NCI-H1694 (cell line): Measurements from ENCODE around the gene PUS1.
"Not testable (repeated sequence)": the region's sequence is repeated elsewhere in the genome, so short reads cannot be mapped to it uniquely, and the experiment has no call there.

Experiments
- DNase-seq: peaks from one replicate; lab custom pipeline; 2025; lab: John Stamatoyannopoulos, UW

The PUS1 gene

DNA sequence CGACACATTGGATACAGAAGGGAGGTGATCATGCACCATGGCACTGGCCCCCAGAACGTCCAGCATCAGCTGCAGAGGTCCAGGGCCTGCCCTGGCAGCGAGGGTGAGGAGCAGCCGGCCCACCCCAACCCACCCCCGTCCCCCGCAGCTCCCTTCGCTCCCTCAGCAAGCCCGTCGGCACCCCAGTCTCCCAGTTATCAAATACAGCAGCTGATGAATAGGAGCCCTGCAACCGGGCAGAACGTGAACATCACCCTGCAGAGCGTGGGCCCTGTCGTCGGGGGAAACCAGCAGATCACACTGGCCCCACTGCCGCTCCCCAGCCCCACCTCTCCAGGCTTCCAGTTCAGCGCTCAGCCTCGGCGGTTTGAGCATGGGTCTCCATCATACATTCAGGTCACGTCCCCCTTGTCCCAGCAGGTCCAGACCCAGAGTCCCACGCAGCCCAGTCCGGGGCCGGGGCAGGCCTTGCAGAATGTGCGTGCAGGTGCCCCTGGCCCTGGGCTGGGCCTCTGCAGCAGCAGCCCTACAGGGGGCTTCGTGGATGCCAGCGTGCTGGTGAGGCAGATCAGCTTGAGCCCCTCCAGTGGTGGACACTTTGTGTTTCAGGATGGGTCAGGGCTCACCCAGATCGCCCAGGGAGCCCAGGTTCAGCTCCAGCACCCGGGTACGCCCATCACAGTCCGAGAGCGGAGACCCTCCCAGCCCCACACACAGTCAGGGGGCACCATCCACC, 31.7 kb downstream of the PUS1 start:
- DNase-seq, result not testable (repeated sequence)

DNA sequence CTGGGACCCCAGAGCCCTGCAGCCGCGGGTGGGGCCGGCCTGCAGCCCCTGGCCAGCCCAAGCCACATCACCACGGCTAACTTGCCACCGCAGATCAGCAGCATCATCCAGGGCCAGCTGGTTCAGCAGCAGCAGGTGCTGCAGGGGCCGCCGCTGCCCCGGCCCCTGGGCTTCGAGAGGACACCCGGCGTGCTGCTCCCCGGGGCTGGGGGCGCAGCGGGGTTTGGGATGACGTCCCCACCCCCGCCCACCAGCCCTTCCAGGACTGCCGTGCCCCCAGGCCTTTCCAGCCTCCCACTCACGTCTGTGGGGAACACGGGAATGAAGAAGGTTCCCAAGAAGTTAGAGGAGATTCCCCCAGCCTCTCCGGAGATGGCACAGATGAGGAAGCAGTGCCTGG, 32.3 kb downstream of the PUS1 start:
- DNase-seq, result not testable (repeated sequence)

DNA sequence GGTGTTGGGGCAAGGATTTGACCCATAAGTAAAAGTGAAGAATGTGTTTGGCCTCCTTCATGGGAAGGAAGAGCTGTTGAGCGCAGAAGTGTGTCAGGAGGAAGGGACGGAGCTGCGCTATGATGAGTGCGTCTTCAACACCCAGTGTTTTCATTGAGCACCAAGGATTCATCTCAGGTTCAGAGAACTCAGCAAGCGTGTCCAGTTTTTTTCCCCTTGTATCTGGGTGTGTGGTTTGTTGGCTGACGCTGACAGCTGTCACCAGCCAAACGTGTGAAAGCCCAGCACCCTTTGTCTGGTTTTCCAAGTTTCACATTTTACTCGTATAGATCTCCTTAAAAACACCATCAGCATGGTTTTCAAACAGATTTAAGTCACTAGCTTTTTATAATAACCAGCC, 33.0 kb downstream of the PUS1 start:
- DNase-seq, result no peak

DNA sequence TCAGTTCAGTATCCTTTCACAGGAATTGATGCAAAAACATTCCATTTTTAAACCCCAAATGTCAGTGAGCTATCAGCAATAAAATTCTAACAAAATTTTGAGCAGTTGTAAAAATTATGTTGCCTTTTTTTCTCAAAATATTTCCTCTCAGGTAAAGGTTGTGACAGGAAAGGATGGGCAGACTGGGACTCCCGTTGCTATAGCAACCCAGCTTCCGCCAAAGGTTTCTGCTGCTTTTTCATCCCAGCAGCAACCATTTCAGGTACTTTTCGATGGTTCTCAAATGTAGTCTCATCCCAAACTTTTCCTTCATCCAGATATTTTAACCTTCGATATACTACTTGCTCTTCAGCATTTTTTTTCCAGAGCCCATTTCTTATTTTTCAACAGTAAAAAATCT, 34.3 kb downstream of the PUS1 start:
- no peak for DNase-seq

DNA sequence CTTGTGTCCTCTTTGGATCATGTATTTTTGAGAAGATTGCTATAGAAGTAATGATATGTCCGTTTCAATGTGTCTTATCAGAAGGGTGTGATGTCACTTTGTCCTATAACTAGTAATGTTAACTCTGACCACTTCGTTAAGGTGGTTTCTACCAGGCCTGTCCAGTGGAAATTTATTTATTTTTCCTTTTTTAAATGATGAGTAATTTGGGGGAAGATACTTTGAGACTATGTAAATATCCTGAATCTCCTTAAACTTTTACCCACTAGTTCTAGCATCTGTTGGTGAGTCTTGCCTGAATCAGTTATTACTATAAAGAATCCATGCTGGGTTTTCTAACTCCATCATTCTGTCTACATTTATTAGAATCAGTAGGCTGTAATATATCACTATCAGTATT, 36.0 kb downstream of the PUS1 start:
- DNase-seq, result no peak

DNA sequence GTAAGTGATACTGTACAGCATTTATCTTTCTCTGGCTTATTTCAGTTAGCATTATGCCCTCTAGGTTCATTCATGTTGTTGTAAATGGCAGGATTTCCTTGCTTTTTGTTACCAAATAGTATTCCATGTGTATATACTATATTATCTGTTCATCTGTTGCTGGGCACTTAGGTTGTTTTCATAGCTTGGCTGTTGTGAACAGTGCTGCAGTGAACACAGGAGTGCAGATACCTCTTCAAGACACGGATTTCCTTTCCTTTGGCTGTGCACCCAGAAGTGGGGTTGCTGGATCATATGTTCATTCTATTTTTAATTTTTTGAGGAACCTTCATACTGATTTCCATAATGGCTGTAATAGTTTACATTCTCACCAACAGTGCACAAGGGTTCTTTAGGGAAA, 42.1 kb downstream of the PUS1 start:
- DNase-seq, result no peak

DNA sequence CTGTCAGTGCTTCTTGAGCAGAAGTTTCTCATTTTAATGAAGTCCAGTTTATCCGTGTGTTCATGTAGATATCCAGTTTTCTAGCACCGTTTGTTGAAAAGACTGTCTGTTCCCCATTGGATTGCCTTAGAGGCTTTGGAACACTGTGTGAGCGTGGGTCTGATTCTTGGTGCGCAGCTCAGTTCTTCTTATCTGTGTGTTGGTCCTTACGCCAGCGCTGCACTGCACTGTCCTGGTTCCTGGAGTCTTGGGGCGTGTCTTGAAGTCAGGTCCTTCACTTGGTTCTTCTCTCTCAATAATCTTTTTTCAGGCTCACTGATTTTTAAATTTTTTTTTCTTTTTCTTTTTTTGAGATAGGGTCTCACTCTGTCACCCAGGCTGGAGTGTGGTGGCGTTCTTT, 46.2 kb downstream of the PUS1 start:
- no peak for DNase-seq

DNA sequence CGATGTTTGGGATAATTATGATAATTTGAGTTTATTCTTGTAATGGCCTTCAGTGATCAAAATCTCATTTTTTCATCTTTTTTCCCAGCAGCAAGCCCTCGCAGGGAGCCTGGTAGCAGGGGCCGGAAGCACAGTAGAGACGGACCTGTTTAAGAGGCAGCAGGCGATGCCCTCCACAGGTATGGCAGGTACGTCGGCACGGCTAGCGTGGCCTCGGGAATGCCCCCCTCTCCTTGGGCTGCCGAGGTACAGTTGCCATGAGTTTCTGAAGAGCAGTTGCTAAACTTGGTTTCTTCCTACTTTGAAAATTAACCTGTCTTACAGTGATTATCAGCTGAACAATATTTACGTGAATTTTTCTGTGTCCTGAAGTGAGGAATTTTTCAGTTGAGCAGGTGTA, 50.5 kb downstream of the PUS1 start:
- no peak for DNase-seq

DNA sequence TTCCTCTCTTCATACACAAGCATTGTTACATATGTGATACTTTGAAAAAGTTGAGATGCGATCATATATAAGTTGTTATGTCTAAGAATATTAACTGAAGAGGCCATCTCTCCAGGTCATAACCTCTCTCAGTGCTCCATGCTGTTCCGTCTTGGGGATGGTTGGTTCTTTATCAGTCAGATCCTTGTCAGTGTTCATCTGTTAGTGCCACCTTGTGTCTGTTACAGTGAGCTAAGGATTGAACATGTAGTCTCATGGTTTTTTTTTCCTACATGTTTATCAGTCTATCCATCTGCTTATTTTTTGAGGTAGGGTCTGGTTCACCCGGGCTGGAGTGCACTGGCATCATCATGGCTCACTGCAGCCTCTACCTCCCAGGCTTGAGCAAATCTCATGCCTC, 51.2 kb downstream of the PUS1 start:
- DNase-seq, result no peak

DNA sequence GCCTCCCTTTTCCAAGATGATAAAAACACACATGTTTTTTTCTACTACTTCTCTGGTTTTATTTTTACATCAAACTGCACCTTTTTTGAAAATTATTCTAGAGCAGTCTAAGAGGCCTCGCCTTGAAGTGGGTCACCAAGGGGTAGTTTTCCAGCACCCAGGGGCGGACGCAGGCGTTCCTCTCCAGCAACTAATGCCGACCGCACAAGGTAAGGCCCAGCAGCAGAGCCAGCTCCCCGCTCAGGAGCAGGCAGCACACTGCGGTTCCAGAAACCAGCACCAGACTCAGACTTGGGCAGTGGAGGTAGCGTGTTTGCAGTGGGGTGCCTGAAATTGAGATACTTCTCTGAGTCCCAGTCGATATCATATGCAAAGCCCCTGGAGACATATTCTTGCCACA, 52.3 kb downstream of the PUS1 start:
- no peak for DNase-seq

DNA sequence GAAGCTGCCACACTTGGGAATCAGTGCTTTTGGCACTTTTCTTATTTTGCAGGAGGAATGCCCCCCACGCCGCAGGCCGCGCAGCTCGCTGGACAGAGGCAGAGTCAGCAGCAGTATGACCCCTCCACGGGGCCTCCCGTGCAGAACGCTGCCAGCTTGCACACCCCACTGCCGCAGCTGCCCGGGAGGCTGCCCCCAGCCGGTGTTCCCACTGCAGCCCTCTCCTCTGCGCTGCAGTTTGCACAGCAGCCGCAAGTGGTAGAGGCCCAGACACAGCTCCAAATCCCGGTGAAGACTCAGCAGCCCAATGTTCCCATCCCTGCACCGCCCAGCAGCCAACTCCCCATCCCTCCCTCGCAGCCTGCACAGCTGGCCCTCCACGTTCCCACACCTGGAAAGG, 53.0 kb downstream of the PUS1 start:
- no peak for DNase-seq

DNA sequence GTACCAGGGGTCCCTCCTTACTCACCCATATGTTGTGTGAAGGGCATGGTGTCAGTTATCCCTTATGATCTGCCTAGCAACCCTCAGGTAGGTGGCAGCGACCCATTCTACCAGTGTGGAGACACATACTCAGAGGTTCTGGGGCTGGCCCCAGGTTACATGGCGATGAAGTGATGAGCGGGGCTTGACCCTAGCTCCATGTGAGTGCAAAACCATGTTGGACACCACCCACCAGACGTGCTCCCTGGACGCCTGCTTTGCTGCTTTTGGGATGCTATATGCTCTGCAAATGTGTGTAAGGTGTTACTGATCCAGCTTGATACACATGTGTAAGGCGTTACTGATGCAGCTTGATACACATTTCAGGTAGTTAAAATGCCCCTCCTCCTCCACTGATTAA, 54.0 kb downstream of the PUS1 start:
- DNase-seq, result no peak

DNA sequence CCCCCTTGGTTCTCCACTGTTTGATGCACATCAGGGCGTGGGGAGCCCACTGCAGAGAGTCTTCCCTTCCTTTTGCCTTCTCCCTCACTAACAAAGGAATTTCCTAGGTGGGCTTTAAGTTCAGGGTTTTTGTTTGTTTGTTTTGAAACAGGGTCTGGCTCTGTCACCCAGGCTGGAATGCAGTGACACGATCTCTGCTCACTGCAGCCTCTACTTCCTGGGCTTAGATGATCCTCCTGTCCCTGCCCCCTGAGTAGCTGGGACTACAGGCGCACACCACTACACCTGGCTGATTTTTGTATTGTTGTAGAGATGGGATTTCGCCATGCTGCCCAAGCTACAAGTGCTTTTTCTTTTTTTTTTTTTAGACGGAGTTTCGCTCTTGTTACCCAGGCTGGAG, 54.5 kb downstream of the PUS1 start:
- no peak for DNase-seq

DNA sequence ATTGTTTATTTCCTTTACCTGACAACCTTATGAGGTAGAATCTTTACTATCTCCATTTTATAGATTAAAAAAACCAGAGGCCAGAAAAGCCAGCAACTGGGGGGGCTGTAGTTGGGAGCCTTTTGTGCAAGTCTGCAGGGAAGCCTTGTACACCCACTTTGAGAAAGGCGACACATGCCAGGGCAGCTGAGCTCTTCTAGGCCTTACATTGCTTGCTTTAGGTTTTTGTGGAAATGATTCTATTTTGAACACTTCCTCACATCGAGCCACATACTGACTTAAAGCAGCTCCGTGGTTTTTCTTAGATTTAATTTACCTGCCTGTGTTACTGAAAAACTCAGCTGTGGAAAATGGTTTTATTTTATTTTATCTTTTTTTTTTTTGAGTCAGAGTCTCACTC, 55.3 kb downstream of the PUS1 start:
- DNase-seq, result no peak

DNA sequence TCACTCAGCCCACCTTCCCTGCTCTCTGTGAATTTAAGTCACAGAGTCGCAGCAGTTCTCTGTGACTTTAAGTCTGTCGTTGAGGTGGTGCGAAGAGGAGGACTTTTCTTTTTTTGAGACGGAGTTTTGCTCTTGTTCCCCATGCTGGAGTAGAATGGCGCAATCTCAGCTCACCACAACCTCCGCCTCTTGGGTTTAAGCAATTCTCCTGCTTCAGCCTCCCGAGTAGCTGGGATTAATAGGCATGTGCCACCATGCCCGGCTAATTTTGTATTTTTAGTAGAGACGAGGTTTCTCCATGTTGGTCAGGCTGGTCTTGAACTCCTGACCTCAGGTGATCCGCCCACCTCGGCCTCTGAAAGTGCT, 56.4 kb downstream of the PUS1 start:
- DNase-seq, result not testable (repeated sequence)

DNA sequence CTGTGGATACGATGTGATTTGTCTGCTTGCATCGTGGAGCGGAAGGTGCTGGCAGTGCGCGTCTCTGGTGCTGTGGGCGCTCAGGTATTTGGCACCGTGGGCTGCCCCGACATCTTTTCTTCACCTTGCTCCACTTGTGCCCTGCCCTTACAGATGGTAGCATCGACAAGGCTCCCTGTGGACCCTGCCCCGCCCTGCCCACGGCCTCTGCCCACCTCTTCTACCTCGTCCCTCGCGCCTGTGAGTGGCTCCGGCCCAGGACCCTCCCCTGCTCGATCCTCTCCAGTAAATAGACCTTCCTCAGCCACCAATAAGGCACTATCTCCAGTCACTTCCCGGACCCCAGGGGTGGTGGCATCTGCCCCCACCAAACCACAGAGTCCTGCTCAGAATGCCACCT, 57.3 kb downstream of the PUS1 start:
- DNase-seq, result no peak

DNA sequence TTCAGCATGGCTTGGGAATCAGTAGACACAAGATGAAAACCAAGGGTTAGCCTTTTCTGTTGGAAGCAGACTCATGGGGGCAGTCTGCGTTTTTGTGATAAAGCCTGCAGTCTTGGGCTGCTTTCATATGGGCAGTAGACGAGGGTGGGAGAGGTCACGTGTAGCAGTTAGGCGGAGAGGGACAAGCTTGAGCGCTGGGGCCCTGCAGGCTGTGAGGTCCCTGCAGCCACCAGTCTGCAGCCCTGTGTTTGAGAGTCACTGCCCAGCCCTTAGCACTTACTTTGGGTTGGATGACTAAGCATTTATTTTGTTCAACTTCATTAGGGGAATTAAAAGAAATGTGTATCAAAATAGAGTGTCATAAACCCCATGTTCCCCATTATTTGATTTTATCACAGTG, 57.8 kb downstream of the PUS1 start:
- no peak for DNase-seq

DNA sequence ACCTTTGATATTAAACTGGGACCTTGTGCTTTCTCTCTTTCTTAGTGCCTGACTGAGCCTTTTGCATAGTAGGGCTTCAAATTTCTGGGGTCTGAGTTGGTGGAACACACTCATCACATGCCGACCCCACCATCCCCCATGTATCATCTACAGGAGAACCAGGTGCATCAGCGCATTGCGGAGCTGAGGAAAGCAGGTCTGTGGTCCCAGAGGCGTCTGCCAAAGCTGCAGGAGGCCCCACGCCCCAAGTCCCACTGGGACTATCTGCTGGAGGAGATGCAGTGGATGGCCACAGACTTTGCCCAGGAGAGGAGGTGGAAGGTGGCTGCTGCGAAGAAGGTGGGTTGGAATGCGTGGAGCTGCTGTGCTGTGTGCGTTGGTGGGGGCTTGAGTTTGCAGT, 58.5 kb downstream of the PUS1 start:
- no peak for DNase-seq

DNA sequence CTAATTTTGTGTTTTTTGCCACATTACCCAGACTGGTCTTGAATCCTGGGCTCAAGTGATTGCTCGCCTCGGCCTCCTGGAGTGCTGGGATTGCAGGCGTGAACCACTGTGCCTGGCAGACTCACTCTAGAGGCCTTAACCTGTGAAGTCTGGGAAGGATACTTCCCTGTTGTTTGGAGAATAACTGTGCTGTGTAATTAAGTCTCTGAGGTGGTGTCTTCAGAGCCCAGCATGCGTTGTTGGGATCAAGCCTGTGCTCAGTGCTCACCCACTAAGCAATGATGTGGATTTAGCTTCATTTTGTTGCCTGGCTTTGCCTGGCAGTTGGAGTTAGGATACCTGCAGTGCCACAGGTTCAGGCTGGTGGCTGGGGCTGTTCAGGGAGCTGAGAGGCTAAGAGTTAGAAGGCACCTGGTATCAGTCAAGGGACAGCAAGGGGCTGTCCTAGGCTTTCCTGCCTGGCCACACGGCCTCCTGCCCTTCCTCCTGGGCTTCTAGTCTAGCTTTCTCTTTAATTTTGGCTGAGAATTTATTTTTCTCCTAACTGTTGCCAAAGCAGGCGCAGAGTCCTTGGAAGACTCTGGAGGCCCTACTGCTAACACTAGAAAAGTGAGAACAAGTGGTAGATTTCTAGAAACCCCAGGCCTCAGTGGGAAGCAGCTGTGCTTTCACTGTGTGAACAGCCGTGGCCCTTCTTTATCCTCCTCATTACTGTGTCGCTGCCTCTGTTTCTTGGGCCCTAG, 59.1 kb downstream of the PUS1 start:
- no peak for DNase-seq

DNA sequence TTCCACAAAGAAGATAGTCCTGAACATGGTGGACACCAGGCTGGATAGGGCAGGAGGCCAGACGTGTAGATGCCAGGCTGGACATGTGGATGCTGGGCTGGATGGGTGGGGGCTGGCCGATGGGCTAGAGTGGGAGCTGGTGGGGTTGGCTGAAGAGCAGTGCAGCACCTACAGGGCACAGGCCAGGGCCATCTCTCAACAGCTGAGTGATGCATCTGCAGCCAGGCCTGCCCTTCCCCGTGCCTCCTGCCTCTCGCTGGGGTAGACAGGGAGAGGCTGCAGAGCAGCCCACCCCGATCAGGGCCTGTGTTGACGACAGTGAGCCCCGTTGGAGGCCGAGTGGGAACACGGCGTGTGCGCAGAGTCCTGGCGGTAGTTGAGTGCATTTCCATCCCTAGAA, 59.9 kb downstream of the PUS1 start:
- no peak for DNase-seq

DNA sequence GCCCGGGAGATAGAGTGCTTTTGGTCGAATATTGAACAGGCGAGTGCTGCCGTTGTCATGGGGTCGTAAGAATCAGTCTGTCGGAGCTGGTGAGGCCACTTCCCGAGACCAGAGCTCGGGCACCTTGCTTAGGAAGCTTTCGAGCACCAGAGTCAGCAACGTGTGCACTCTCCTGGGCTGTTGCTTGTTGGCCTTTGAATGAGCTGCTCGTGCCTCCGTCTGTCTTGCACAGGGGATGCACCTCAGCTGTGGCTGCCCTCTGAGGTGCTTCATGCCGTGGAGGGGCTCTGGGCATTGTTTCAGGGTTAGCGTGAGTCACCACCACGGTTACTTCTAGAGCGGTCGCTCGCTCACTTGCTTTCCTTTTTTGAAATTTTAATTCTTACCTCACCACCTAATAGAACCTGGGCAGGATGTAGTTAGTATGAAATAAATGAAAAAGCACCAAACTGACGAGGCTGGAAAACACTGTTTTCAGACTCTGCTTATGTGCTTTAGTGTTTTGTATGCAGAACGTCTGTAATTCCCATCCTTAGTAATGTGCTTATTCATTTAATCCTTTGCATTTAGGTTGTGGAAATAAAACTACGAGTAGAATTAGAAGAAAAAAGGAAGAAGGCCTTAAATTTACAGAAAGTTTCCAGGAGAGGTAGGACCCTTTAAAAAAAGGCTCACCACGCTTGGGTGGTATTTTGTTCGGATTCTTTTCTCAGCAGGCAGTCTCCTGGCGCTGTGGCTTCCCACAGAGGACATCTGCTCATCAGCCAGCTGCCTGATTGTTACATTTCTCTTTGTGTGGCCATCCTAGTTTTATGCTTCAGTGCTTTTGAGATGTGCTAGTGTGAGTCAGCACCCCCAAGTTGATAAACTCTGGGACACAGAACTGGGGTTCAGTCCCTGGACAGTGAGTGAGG, 61.2 kb downstream of the PUS1 start:
- DNase-seq, result peak; percentile 13

DNA sequence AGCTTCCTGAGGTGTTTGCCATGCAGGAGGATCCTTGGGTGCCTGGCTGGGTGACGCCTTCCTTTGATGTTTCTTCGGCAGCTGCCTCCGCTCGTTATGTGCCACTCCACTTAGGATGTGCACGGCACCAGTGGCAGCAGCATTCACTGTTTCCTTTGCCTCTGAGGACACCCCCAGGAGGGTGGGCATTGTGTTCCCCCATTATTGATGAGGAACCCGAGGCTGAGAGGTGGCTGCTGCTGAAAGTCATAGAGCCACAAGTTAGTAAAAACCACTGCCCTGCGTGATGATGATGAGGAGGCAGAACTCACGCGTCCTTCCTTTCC, 61.9 kb downstream of the PUS1 start:
- no peak for DNase-seq

DNA sequence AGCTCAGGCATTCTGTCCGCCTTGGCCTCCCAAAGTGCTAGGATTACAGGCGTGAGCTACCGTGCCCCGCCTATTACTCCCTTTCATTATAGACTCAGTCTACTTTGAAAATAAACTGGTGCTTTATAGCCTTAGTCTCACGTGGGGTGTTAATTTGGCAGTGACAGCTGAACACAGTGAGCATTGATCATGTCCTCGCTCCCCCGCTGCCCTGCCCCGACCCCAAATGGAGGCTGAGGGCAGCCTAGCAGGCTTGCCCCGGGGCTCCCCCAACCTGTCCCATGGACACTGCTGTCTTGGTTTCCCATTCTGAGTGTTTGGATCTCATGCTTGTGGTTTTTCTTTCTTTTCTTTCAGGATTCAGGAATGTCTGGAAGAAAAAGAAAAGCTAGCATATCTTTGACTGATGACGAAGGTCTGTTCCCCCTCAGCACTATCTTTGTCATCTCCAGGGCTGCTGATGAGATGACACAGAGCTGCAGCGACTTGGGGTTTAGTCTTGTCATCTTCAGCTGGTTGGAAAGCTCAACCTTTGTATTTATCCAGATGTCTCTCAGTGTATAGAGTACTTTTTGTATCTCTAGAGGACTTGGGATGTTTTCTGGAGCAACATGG, 62.8 kb downstream of the PUS1 start:
- no peak for DNase-seq
